Memory B cell (primary cell): ENCODE measurements around the gene MBNL1.

Experiments used
- ATAC-seq: fragments of 150-1000 bp; cut with Tn5 transposase; 2 replicates; pipeline ENCODE4 v1.10.0; 2021; ENCODE audit warnings: low read depth, mild to moderate bottlenecking, moderate library complexity
- DNase-seq, 2 donors: peaks; one replicate each; pipeline ENCODE4 v3.0.0; 2022; ENCODE audit warnings: low spot score in 2 of 2
- H3K27ac Mint-ChIP-seq: one replicate; pipeline ENCODE4 v1.8.0; 2022; ENCODE audit warnings: mild to moderate bottlenecking, moderate library complexity, mixed read lengths
- H3K27me3 Mint-ChIP-seq: one replicate; pipeline ENCODE4 v1.8.0; 2022; ENCODE audit warnings: mixed read lengths
- H3K36me3 Mint-ChIP-seq: one replicate; pipeline ENCODE4 v1.8.0; 2022; ENCODE audit warnings: mild to moderate bottlenecking, mixed read lengths
- H3K4me1 Mint-ChIP-seq: one replicate; pipeline ENCODE4 v1.8.0; 2022; ENCODE audit warnings: mixed read lengths
- H3K4me3 Mint-ChIP-seq: one replicate; pipeline ENCODE4 v1.8.0; 2022; ENCODE audit warnings: mild to moderate bottlenecking, moderate library complexity, mixed read lengths
- H3K9me3 Mint-ChIP-seq: one replicate; pipeline ENCODE4 v1.8.0; 2022; ENCODE audit warnings: mixed read lengths

The MBNL1 gene

GRCh38 chr3:152477422-152477821, 208.7 kb downstream of the MBNL1 start:
- Mint-ChIP-seq H3K9me3 (peaks cover 4% of the 10 kb centered on the region), H3K36me3 (peaks cover 3% of the 10 kb centered on the region), H3K27me3 (no peaks in the 10 kb centered on the region), H3K27ac (no peak overlapping the region), H3K4me1 (peaks cover 21% of the 10 kb centered on the region), H3K4me3 (no peak overlapping the region)
- ATAC-seq (no peak), DNase-seq (no peak)

- Mint-ChIP-seq H3K27me3 (no peaks in the 10 kb centered on the region), H3K36me3 (peaks cover 13% of the 10 kb centered on the region), H3K4me3 (peak overlapping the region; percentile 49), H3K9me3 (peaks cover 10% of the 10 kb centered on the region), H3K4me1 (peaks cover 16% of the 10 kb centered on the region), H3K27ac (no peak overlapping the region)
- no peak for DNase-seq
- ATAC-seq, result peak; percentile 21
Observed at GRCh38 chr3:152480282-152480953, 211.7 kb downstream of the MBNL1 start.

- no peak for DNase-seq
- Mint-ChIP-seq H3K36me3 (peaks cover 15% of the 10 kb centered on the region), H3K27ac (no peak overlapping the region), H3K27me3 (no peaks in the 10 kb centered on the region), H3K9me3 (peaks cover 9% of the 10 kb centered on the region), H3K4me1 (peaks cover 3% of the 10 kb centered on the region), H3K4me3 (no peak overlapping the region)
- ATAC-seq, result no peak
Observed at GRCh38 chr3:152486364-152486763, 217.6 kb downstream of the MBNL1 start.

GRCh38 chr3:152488449-152488848, 219.7 kb downstream of the MBNL1 start:
- Mint-ChIP-seq H3K4me3 (no peak overlapping the region), H3K27ac (no peak overlapping the region), H3K4me1 (no peaks in the 10 kb centered on the region), H3K9me3 (peaks cover 4% of the 10 kb centered on the region), H3K36me3 (peaks cover 11% of the 10 kb centered on the region), H3K27me3 (no peaks in the 10 kb centered on the region)
- DNase-seq, result no peak
- no peak for ATAC-seq

- ATAC-seq (peak; percentile 88), DNase-seq (no peak)
- H3K4me3 Mint-ChIP-seq, result no peak overlapping the region
Observed at GRCh38 chr3:152491922-152492321, 223.2 kb downstream of the MBNL1 start.

GRCh38 chr3:152496286-152496685, 227.6 kb downstream of the MBNL1 start:
- Mint-ChIP-seq H3K4me3 (peak overlapping the region; percentile 68), H3K27me3 (no peaks in the 10 kb centered on the region), H3K9me3 (no peaks in the 10 kb centered on the region), H3K27ac (peak overlapping the region; percentile 73), H3K4me1 (peaks cover 16% of the 10 kb centered on the region), H3K36me3 (no peaks in the 10 kb centered on the region)
- DNase-seq (no peak), ATAC-seq (no peak)

More at GRCh38 chr3:152491922-152492321, 223.2 kb downstream of the MBNL1 start:
- Mint-ChIP-seq H3K27ac (no peak overlapping the region), H3K9me3 (no peaks in the 10 kb centered on the region), H3K36me3 (peaks cover 3% of the 10 kb centered on the region), H3K27me3 (no peaks in the 10 kb centered on the region), H3K4me1 (peaks cover 4% of the 10 kb centered on the region)

- H3K27ac Mint-ChIP-seq, result peak overlapping the region; percentile 73
- no peaks in the 10 kb centered on the region for H3K9me3 Mint-ChIP-seq
- no peaks in the 10 kb centered on the region for H3K27me3 Mint-ChIP-seq
- ATAC-seq, result peak; percentile 63
- no peak for DNase-seq
- peaks cover 16% of the 10 kb centered on the region for H3K4me1 Mint-ChIP-seq
- peak overlapping the region; percentile 68 for H3K4me3 Mint-ChIP-seq
- H3K36me3 Mint-ChIP-seq, result no peaks in the 10 kb centered on the region
Observed at GRCh38 chr3:152496716-152497115, 228.0 kb downstream of the MBNL1 start.

- peaks cover 16% of the 10 kb centered on the region for H3K4me1 Mint-ChIP-seq
- ATAC-seq (no peak), DNase-seq (no peak)
- no peaks in the 10 kb centered on the region for H3K27me3 Mint-ChIP-seq
- H3K4me3 Mint-ChIP-seq, result peak overlapping the region; percentile 17
- H3K9me3 Mint-ChIP-seq, result peaks cover 3% of the 10 kb centered on the region
- H3K36me3 Mint-ChIP-seq, result peaks cover 2% of the 10 kb centered on the region
- peak overlapping the region; percentile 73 for H3K27ac Mint-ChIP-seq
Observed at GRCh38 chr3:152497457-152497856, 228.7 kb downstream of the MBNL1 start.

GRCh38 chr3:152497890-152498289, 229.2 kb downstream of the MBNL1 start:
- H3K4me3 Mint-ChIP-seq, result no peak overlapping the region
- peaks cover 16% of the 10 kb centered on the region for H3K4me1 Mint-ChIP-seq
- no peak for DNase-seq
- peak overlapping the region; percentile 6 for H3K27ac Mint-ChIP-seq
- H3K9me3 Mint-ChIP-seq, result peaks cover 3% of the 10 kb centered on the region
- no peaks in the 10 kb centered on the region for H3K27me3 Mint-ChIP-seq
- H3K36me3 Mint-ChIP-seq, result peaks cover 2% of the 10 kb centered on the region
- ATAC-seq, result no peak

- peak overlapping the region; percentile 42 for H3K4me3 Mint-ChIP-seq
- H3K36me3 Mint-ChIP-seq, result peaks cover 6% of the 10 kb centered on the region
- no peak for ATAC-seq
- H3K27me3 Mint-ChIP-seq, result no peaks in the 10 kb centered on the region
- no peak for DNase-seq
- H3K4me1 Mint-ChIP-seq, result peaks cover 16% of the 10 kb centered on the region
- peaks cover 8% of the 10 kb centered on the region for H3K9me3 Mint-ChIP-seq
- H3K27ac Mint-ChIP-seq, result peak overlapping the region; percentile 31
Observed at GRCh38 chr3:152499791-152500385, 231.2 kb downstream of the MBNL1 start.

GRCh38 chr3:152505926-152506325, 237.2 kb downstream of the MBNL1 start:
- DNase-seq (no peak), ATAC-seq (peak; percentile 35)
- Mint-ChIP-seq H3K4me3 (no peak overlapping the region), H3K27me3 (no peaks in the 10 kb centered on the region), H3K36me3 (peaks cover 6% of the 10 kb centered on the region), H3K27ac (no peak overlapping the region), H3K9me3 (peaks cover 8% of the 10 kb centered on the region), H3K4me1 (peaks cover 5% of the 10 kb centered on the region)

- DNase-seq, result no peak
- peaks cover 3% of the 10 kb centered on the region for H3K36me3 Mint-ChIP-seq
- H3K27me3 Mint-ChIP-seq, result no peaks in the 10 kb centered on the region
- H3K27ac Mint-ChIP-seq, result peak overlapping the region; percentile 4
- H3K9me3 Mint-ChIP-seq, result peaks cover 3% of the 10 kb centered on the region
- peak; percentile 33 for ATAC-seq
- no peak overlapping the region for H3K4me3 Mint-ChIP-seq
- peaks cover 9% of the 10 kb centered on the region for H3K4me1 Mint-ChIP-seq
Observed at GRCh38 chr3:152508705-152509104, 240.0 kb downstream of the MBNL1 start.

GRCh38 chr3:152511904-152512303, 243.2 kb downstream of the MBNL1 start:
- no peaks in the 10 kb centered on the region for H3K27me3 Mint-ChIP-seq
- peaks cover 17% of the 10 kb centered on the region for H3K4me1 Mint-ChIP-seq
- peak overlapping the region; percentile 65 for H3K27ac Mint-ChIP-seq
- DNase-seq (no peak), ATAC-seq (peak; percentile 58)
- H3K4me3 Mint-ChIP-seq, result peak overlapping the region; percentile 65
- no peaks in the 10 kb centered on the region for H3K36me3 Mint-ChIP-seq
- H3K9me3 Mint-ChIP-seq, result no peaks in the 10 kb centered on the region

GRCh38 chr3:152513301-152513960, 244.7 kb downstream of the MBNL1 start:
- Mint-ChIP-seq H3K36me3 (no peaks in the 10 kb centered on the region), H3K4me1 (peaks cover 24% of the 10 kb centered on the region), H3K9me3 (no peaks in the 10 kb centered on the region), H3K4me3 (no peak overlapping the region), H3K27me3 (no peaks in the 10 kb centered on the region), H3K27ac (no peak overlapping the region)
- DNase-seq (no peak), ATAC-seq (peak; percentile 48)
